GM12873 (cell line): ENCODE results near the gene DYNC2I2.

Experiments used
- CTCF ChIP-seq: IDR thresholded peaks from 2 replicates; pipeline ENCODE4 v1.5.1; 2012; ENCODE audit warnings: low read depth, mild to moderate bottlenecking, moderate library complexity, low read length, control low read depth; ENCODE audit not compliant: insufficient read depth; ENCODE audit errors: missing control alignments

The DYNC2I2 gene

GRCh38 chr9:128626181-128626580 lies 30.5 kb downstream of the DYNC2I2 start:
- no peak for TF ChIP-seq CTCF

- TF ChIP-seq CTCF = no peak
These were observed 31.1 kb downstream of the DYNC2I2 start for GRCh38 chr9:128625391-128626146.

GRCh38 chr9:128624566-128624965 lies 32.1 kb downstream of the DYNC2I2 start:
- TF ChIP-seq CTCF = no peak

GRCh38 chr9:128621730-128622455 lies 34.8 kb downstream of the DYNC2I2 start:
- no peak for TF ChIP-seq CTCF

- no peak for TF ChIP-seq CTCF
These were observed 36.9 kb downstream of the DYNC2I2 start for GRCh38 chr9:128619779-128620178.

GRCh38 chr9:128619127-128619526 lies 37.5 kb downstream of the DYNC2I2 start:
- TF ChIP-seq CTCF = no peak

GRCh38 chr9:128617943-128618342 lies 38.7 kb downstream of the DYNC2I2 start:
- no peak for TF ChIP-seq CTCF
